Spleen (tissue), 7 donors: Measurements from ENCODE around the gene PTPN4.
"Not testable (repeated sequence)": the region's sequence is repeated elsewhere in the genome, so short reads cannot be mapped to it uniquely, and the experiment has no call there.

ENCODE experiments used
- POLR2A ChIP-seq, 3 donors: fragments of 450-650 bp; IDR thresholded peaks; one replicate each; pipeline ENCODE4 v1.5.1; 2017; ENCODE audit warnings: antibody characterized with exemption in 3 of 3, mild to moderate bottlenecking in 1 of 3
- POLR2AphosphoS5 ChIP-seq, 3 donors: sonication (generic); formaldehyde crosslinking; IDR thresholded peaks; one replicate each; pipeline ENCODE4 v1.5.1; 2017; ENCODE audit warnings: antibody characterized with exemption in 3 of 3
- TF ChIP-seq, protein P1 (sequence below), 11 experiments: fragments of 200-600 bp in 7 of 11; fragments of 450-650 bp in 4 of 11; sonication (generic) in 4 of 11; IDR thresholded peaks in 8 of 11; conservative IDR thresholded peaks in 3 of 11; 1 replicate in 7 of 11; 2 replicates in 4 of 11; pipeline versions ENCODE4 v1.4.0 to v1.8.0; 2016 to 2021; ENCODE audit warnings: antibody characterized with exemption in 11 of 11, inconsistent platforms in 4 of 11, mild to moderate bottlenecking in 1 of 11
- donor health status: DM: no; HTN: no; CAD: no; lungs with moderate emphysema.
- donor health status: DM: no; HTN: no; CAD: no.
- donor health status: DM: no; HTN: no; CAD: no.

DNA sequence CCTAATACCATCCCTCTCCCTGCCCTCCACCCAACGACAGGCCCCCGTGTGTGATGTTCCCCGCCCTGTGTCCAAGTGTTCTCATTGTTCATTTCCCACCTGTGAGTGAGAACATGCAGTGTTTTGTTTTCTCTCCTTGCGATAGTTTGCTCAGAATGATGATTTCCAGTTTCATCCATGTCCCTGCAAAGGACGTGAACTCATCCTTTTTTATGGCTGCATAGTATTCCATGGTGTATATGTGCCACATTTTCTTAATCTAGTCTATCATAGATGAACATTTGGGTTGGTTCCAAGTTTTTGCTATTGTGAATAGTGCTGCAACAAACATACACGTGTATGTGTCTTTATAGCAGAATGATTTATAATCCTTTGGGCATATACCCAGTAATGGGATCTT, 44.7 kb downstream of the PTPN4 start:
- TF ChIP-seq, protein P1, sequence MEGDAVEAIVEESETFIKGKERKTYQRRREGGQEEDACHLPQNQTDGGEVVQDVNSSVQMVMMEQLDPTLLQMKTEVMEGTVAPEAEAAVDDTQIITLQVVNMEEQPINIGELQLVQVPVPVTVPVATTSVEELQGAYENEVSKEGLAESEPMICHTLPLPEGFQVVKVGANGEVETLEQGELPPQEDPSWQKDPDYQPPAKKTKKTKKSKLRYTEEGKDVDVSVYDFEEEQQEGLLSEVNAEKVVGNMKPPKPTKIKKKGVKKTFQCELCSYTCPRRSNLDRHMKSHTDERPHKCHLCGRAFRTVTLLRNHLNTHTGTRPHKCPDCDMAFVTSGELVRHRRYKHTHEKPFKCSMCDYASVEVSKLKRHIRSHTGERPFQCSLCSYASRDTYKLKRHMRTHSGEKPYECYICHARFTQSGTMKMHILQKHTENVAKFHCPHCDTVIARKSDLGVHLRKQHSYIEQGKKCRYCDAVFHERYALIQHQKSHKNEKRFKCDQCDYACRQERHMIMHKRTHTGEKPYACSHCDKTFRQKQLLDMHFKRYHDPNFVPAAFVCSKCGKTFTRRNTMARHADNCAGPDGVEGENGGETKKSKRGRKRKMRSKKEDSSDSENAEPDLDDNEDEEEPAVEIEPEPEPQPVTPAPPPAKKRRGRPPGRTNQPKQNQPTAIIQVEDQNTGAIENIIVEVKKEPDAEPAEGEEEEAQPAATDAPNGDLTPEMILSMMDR (IDR thresholded peaks at IDR 0.05 in 8 of 11, conservative IDR thresholded peaks at IDR 0.05 in 3 of 11), result not testable (repeated sequence)
- TF ChIP-seq POLR2A, POLR2AphosphoS5 (IDR thresholded peaks at IDR 0.05): not testable (repeated sequence)
